Neural progenitor cell (in vitro differentiated cells): ENCODE results near the gene ETHE1. TPM values are rescaled to one million over a fixed set of nuclear protein-coding genes. Genes with fewer than 3 reads are reported as not detected.

Experiments
- DNase-seq: peaks from one replicate; pipeline ENCODE4 v3.0.0-alpha.2; 2016; ENCODE audit warnings: low spot score
- H2AFZ ChIP-seq: fragments of 200-600 bp; sonication (generic); replicated peaks from 2 replicates; pipeline ENCODE4 v1.6.1; 2016; ENCODE audit warnings: antibody characterized with exemption
- H3F3A ChIP-seq: fragments of 200-600 bp; sonication (generic); 2 replicates; pipeline ENCODE4 v1.6.1; 2016; ENCODE audit warnings: antibody characterized with exemption, low read depth
- H3K27ac ChIP-seq: fragments of 200-600 bp; sonication (generic); 2 replicates; pipeline ENCODE4 v1.5.1; 2016; ENCODE audit warnings: mild to moderate bottlenecking
- H3K27me3 ChIP-seq: fragments of 200-600 bp; sonication (generic); 2 replicates; pipeline ENCODE4 v1.6.1; 2016; ENCODE audit warnings: mild to moderate bottlenecking, moderate library complexity
- H3K36me3 ChIP-seq: fragments of 200-600 bp; sonication (generic); 2 replicates; pipeline ENCODE4 v1.5.1; 2016
- H3K4me1 ChIP-seq: fragments of 200-600 bp; sonication (generic); 2 replicates; pipeline ENCODE4 v1.6.1; 2016; ENCODE audit warnings: mixed run types
- H3K4me2 ChIP-seq: fragments of 200-600 bp; sonication (generic); 2 replicates; pipeline ENCODE4 v1.6.1; 2016
- H3K4me3 ChIP-seq: fragments of 200-600 bp; sonication (generic); 2 replicates; pipeline ENCODE4 v1.5.1; 2016
- H3K79me2 ChIP-seq: fragments of 200-600 bp; sonication (generic); 2 replicates; pipeline ENCODE4 v1.6.1; 2016; ENCODE audit warnings: low read depth
- H3K9ac ChIP-seq: fragments of 200-600 bp; sonication (generic); 2 replicates; pipeline ENCODE4 v1.6.1; 2016
- H3K9me3 ChIP-seq: fragments of 200-600 bp; sonication (generic); 2 replicates; pipeline ENCODE4 v1.5.1; 2016; ENCODE audit warnings: low read depth
- H4K20me1 ChIP-seq: fragments of 200-600 bp; sonication (generic); 2 replicates; pipeline ENCODE4 v1.6.1; 2016; ENCODE audit warnings: low read depth
- H3K27ac Mint-ChIP-seq: 3 replicates; pipeline ENCODE4 v1.8.0; 2021; ENCODE audit warnings: mixed read lengths
- H3K27me3 Mint-ChIP-seq: 2 replicates; pipeline ENCODE4 v1.8.0; 2022; ENCODE audit warnings: low read depth, mild to moderate bottlenecking, inconsistent platforms, moderate library complexity, mixed read lengths; ENCODE audit not compliant: insufficient read depth
- H3K36me3 Mint-ChIP-seq: 3 replicates; pipeline ENCODE4 v1.8.0; 2021; ENCODE audit warnings: mixed read lengths
- H3K4me1 Mint-ChIP-seq: 3 replicates; pipeline ENCODE4 v1.8.0; 2021; ENCODE audit warnings: mixed read lengths
- H3K4me3 Mint-ChIP-seq: 3 replicates; pipeline ENCODE4 v1.8.0; 2021; ENCODE audit warnings: mild to moderate bottlenecking, moderate library complexity, mixed read lengths
- H3K9me3 Mint-ChIP-seq: 3 replicates; pipeline ENCODE4 v1.8.0; 2020; ENCODE audit warnings: mixed read lengths
- EZH2 ChIP-seq: fragments of 200-600 bp; sonication (generic); IDR thresholded peaks from 2 replicates; pipeline ENCODE4 v1.6.1; 2017; ENCODE audit warnings: antibody characterized with exemption, mild to moderate bottlenecking, moderate library complexity
- EZH2phosphoT487 ChIP-seq: fragments of 200-600 bp; sonication (generic); IDR thresholded peaks from 2 replicates; pipeline ENCODE4 v1.6.1; 2017; ENCODE audit warnings: antibody characterized with exemption
- total RNA-seq: library from RNA; depleted of rRNA; stranded (reverse); fragments of >200 nt; gene quantifications from 2 replicates; pipeline ENCODE4 v1.2.3, GENCODE V29; 2015; ENCODE audit warnings: low replicate concordance
- TF ChIP-seq, protein P1 (sequence below): fragments of 200-600 bp; sonication (generic); IDR thresholded peaks from 2 replicates; pipeline ENCODE4 v1.5.1; 2017; ENCODE audit warnings: antibody characterized with exemption, mild to moderate bottlenecking

ETHE1 gene
- total RNA-seq, 1 donor from 2014 or later: 13.6 TPM

- H3K27me3 Mint-ChIP-seq: peaks cover 2% of the 10 kb centered on the region
- DNase-seq: peak; percentile 92
- peaks cover 29% of the 10 kb centered on the region for H3F3A ChIP-seq
- peaks cover 9% of the 10 kb centered on the region for H3K9me3 ChIP-seq
- peaks cover 13% of the 10 kb centered on the region for H3K36me3 ChIP-seq
- H3K4me3 Mint-ChIP-seq: peak overlapping the region; percentile 68
- H3K4me1 Mint-ChIP-seq: peaks cover 22% of the 10 kb centered on the region
- H3K9me3 Mint-ChIP-seq: peaks cover 11% of the 10 kb centered on the region
- no peak overlapping the region for H2AFZ ChIP-seq
- no peaks in the 10 kb centered on the region for H3K4me1 ChIP-seq
- peaks cover 25% of the 10 kb centered on the region for H3K36me3 Mint-ChIP-seq
- H3K27ac ChIP-seq: no peak overlapping the region
- no peaks in the 10 kb centered on the region for H3K27me3 ChIP-seq
- H3K4me3 ChIP-seq: no peak overlapping the region
- H4K20me1 ChIP-seq: peaks cover 4% of the 10 kb centered on the region
- TF ChIP-seq, protein P1, sequence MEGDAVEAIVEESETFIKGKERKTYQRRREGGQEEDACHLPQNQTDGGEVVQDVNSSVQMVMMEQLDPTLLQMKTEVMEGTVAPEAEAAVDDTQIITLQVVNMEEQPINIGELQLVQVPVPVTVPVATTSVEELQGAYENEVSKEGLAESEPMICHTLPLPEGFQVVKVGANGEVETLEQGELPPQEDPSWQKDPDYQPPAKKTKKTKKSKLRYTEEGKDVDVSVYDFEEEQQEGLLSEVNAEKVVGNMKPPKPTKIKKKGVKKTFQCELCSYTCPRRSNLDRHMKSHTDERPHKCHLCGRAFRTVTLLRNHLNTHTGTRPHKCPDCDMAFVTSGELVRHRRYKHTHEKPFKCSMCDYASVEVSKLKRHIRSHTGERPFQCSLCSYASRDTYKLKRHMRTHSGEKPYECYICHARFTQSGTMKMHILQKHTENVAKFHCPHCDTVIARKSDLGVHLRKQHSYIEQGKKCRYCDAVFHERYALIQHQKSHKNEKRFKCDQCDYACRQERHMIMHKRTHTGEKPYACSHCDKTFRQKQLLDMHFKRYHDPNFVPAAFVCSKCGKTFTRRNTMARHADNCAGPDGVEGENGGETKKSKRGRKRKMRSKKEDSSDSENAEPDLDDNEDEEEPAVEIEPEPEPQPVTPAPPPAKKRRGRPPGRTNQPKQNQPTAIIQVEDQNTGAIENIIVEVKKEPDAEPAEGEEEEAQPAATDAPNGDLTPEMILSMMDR: peak; percentile 71
- no peak for TF ChIP-seq EZH2
- no peak for TF ChIP-seq EZH2phosphoT487
- no peak overlapping the region for H3K9ac ChIP-seq
- H3K4me2 ChIP-seq: peak overlapping the region; percentile 67
- H3K79me2 ChIP-seq: no peaks in the 10 kb centered on the region
- H3K27ac Mint-ChIP-seq: peak overlapping the region; percentile 46
Observed at GRCh38 chr19:43534816-43535761, 8.1 kb upstream of the ETHE1 start.

GRCh38 chr19:43534305-43534815 is 7.4 kb upstream of the ETHE1 start:
- no peaks in the 10 kb centered on the region for H3K79me2 ChIP-seq
- no peak for DNase-seq
- no peaks in the 10 kb centered on the region for H3K27me3 ChIP-seq
- H3K27ac Mint-ChIP-seq: peak overlapping the region; percentile 33
- H3K9me3 ChIP-seq: peaks cover 8% of the 10 kb centered on the region
- H4K20me1 ChIP-seq: peaks cover 4% of the 10 kb centered on the region
- peak overlapping the region; percentile 37 for H3K4me3 ChIP-seq
- H3K4me3 Mint-ChIP-seq: peak overlapping the region; percentile 93
- H2AFZ ChIP-seq: no peak overlapping the region
- no peak overlapping the region for H3K9ac ChIP-seq
- H3K27me3 Mint-ChIP-seq: peaks cover 2% of the 10 kb centered on the region
- H3K4me2 ChIP-seq: peak overlapping the region; percentile 67
- peaks cover 12% of the 10 kb centered on the region for H3K36me3 ChIP-seq
- H3K4me1 ChIP-seq: no peaks in the 10 kb centered on the region
- H3K4me1 Mint-ChIP-seq: peaks cover 22% of the 10 kb centered on the region
- peaks cover 29% of the 10 kb centered on the region for H3F3A ChIP-seq
- H3K36me3 Mint-ChIP-seq: peaks cover 20% of the 10 kb centered on the region
- peaks cover 7% of the 10 kb centered on the region for H3K9me3 Mint-ChIP-seq
- no peak overlapping the region for H3K27ac ChIP-seq
- TF ChIP-seq EZH2phosphoT487 (no peak), EZH2 (no peak)
- TF ChIP-seq, protein P1: no peak

DNA sequence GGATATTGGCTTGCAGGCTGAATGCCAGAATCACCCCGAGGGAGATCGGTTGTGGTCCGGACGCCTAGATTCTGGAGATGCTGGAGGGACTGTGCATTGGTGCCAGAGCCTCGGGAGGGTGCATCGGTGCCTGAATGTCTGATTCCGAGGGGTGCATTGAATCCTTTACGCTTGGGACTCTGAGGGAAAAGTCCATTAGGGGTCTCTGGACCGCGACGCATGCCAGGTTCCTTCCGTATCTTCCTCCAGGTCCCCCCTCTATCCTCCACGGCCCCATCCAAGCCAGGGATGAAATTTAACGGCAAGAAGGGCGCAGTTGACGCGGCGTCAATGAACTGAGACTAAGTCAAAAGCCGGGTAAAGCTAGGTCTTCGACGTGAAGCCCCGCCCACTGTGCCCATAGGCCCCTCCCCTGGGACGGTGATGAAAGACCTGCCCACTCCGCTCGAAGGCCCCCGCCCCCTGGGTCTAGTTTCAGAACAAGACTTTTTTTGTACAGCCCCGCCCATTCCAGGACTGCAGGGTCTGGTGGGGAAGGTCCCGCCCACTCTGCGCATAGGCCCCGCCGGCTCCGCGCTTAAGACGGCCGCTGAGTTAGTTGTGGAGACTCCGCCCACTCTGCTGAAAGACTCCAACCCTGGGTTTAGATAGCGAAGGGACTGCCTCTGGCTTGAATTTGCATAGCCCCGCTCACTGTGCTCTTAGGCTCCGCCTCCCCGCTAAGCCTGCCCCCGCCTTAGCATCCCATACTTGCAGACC is 6.7 kb upstream of the ETHE1 start:
- Mint-ChIP-seq H3K4me3 (peak overlapping the region; percentile 93), H3K4me1 (peaks cover 22% of the 10 kb centered on the region), H3K27ac (peak overlapping the region; percentile 97), H3K9me3 (peaks cover 2% of the 10 kb centered on the region), H3K27me3 (peaks cover 2% of the 10 kb centered on the region), H3K36me3 (peaks cover 15% of the 10 kb centered on the region)
- Histone ChIP-seq H3K27me3 (no peaks in the 10 kb centered on the region), H3K9ac (no peak overlapping the region), H4K20me1 (peaks cover 4% of the 10 kb centered on the region), H3K79me2 (no peaks in the 10 kb centered on the region), H3K9me3 (peaks cover 2% of the 10 kb centered on the region), H2AFZ (no peak overlapping the region), H3K4me2 (peak overlapping the region; percentile 75), H3K27ac (no peak overlapping the region), H3K4me1 (no peaks in the 10 kb centered on the region), H3K4me3 (peak overlapping the region; percentile 42), H3K36me3 (peaks cover 6% of the 10 kb centered on the region), H3F3A (peaks cover 29% of the 10 kb centered on the region)
- DNase-seq: peak; percentile 100
- TF ChIP-seq, protein P1: no peak
- no peak for TF ChIP-seq EZH2phosphoT487
- no peak for TF ChIP-seq EZH2
